ENCODE data around the gene ADARB2.
"Not testable (repeated sequence)": the region's sequence is repeated elsewhere in the genome, so short reads cannot be mapped to it uniquely, and the experiment has no call there.

ADARB2 gene

DNA sequence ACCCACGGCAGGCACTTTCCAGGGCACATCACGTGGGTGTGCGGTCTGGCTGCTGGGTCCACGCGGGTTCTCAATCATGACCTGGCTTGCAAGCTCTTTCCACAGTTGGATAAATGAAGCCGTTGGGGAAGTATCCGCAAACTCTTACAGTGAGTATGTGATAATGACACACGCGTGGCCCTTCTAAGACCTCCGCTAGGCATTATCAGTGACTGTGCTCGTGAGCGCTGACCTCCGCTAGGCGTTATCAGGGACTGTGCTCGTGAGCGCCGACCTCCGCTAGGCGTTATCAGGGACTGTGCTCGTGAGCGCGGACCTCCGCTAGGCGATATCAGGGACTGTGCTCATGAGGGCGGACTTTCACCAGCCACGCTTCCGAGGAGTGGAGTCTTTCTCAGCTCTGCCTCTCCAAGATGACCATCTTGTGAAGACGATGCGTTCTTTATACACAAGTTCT, 574.1 kb downstream of the ADARB2 start:
- no peak overlapping the region for H3K4me3 ChIP-seq (ENCODE audit: low read depth, low read length)
- TF ChIP-seq, protein P1, sequence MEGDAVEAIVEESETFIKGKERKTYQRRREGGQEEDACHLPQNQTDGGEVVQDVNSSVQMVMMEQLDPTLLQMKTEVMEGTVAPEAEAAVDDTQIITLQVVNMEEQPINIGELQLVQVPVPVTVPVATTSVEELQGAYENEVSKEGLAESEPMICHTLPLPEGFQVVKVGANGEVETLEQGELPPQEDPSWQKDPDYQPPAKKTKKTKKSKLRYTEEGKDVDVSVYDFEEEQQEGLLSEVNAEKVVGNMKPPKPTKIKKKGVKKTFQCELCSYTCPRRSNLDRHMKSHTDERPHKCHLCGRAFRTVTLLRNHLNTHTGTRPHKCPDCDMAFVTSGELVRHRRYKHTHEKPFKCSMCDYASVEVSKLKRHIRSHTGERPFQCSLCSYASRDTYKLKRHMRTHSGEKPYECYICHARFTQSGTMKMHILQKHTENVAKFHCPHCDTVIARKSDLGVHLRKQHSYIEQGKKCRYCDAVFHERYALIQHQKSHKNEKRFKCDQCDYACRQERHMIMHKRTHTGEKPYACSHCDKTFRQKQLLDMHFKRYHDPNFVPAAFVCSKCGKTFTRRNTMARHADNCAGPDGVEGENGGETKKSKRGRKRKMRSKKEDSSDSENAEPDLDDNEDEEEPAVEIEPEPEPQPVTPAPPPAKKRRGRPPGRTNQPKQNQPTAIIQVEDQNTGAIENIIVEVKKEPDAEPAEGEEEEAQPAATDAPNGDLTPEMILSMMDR (IDR thresholded peaks at IDR 0.05; ENCODE audit: low read depth, low read length), result no peak

DNA sequence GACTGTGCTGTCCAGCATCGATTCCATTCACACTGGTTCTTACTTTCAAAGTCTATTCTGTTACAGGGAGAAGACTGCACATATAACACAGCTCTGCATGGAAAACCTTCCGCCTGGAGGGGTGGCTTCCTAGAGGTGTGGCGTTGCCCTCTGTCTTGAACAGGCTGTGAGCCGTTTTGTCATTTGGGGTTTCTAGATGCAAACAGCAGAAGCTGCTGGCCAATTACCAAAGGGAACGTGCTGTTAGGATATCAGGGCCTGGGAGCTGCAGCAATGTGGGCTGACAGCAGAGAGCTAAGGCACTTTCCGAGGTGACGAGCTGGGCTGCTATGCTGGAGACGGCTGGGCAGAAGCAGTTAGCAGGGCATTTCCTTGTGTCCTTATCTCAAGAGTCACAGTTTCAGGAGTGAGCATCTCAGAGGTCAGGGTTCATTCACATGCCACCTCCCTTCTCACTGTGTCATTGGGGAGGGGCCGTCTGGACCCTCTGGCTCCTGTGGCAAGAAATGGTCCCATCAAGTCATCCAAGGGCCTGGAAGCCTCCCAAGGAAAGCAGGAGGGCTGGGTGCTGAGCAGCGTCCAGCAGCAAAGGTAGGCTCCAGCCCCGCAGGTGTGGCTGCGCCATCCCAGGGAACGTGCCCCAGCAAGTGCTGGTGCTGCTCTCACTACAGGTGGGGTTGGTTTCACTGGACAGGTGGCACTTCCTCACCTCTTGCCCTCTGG, 574.7 kb downstream of the ADARB2 start:
- TF ChIP-seq, protein P1 (IDR thresholded peaks at IDR 0.05; ENCODE audit: low read depth, low read length), result no peak

DNA sequence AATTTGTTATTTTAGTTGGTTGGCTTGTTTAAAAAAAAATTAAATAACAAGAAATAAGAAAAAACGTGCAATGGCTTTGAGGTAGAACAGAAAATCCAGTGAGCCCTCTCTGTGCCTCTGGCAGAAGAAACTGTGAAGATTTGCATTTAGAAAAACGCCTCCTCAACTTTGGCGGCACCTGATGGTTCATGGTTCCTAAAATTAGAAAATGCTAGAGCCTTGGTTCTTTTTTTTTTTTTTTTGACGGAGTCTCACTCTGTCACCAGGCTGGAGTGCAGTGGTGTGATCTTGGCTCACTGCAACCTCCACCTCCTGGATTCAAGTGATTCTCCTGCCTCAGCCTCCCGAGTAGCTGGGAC, 576.0 kb downstream of the ADARB2 start:
- not testable (repeated sequence) for H3K4me3 ChIP-seq (ENCODE audit: low read depth, low read length)

More for the DNA sequence above, 574.7 kb downstream of the ADARB2 start:
- no peak overlapping the region for H3K4me3 ChIP-seq (ENCODE audit: low read depth, low read length)

DNA sequence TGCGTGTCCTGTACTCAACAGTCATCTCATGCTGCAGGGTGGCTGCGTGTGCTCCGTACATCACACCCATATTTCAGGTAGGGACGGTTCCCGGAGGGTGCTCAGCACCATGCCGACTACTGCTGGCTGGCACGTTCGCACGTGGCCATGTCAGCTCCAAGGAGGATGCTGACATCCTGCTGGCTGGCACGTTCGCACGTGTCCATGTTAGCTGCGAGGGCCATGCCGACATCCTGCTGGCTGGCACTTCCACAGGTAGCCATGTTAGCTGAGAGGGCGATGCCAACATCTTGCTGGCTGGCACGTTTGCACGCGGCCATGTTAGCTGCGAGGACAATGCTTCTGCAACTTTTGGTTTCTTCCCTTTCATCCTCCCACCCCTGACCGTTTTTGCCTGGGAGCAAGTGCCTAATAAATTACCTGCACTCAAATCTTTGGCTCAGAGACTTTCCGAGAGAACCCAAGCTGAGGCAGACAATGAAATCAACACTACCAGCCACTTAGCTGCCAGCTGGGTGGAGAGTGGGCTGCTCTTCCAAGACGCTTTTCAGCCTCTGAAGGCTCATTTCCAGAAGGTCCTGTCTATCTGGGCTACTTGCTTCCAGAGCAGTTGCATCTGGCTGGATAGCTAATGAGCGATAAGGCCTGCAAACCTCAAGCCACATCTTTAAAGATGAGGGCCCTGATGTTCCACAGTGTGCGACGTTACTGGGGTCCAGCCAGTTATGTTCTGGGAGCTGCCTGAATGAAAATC, 576.6 kb downstream of the ADARB2 start:
- H3K4me3 ChIP-seq (ENCODE audit: low read depth, low read length), result no peak overlapping the region
- TF ChIP-seq, protein P1 (IDR thresholded peaks at IDR 0.05; ENCODE audit: low read depth, low read length), result no peak

DNA sequence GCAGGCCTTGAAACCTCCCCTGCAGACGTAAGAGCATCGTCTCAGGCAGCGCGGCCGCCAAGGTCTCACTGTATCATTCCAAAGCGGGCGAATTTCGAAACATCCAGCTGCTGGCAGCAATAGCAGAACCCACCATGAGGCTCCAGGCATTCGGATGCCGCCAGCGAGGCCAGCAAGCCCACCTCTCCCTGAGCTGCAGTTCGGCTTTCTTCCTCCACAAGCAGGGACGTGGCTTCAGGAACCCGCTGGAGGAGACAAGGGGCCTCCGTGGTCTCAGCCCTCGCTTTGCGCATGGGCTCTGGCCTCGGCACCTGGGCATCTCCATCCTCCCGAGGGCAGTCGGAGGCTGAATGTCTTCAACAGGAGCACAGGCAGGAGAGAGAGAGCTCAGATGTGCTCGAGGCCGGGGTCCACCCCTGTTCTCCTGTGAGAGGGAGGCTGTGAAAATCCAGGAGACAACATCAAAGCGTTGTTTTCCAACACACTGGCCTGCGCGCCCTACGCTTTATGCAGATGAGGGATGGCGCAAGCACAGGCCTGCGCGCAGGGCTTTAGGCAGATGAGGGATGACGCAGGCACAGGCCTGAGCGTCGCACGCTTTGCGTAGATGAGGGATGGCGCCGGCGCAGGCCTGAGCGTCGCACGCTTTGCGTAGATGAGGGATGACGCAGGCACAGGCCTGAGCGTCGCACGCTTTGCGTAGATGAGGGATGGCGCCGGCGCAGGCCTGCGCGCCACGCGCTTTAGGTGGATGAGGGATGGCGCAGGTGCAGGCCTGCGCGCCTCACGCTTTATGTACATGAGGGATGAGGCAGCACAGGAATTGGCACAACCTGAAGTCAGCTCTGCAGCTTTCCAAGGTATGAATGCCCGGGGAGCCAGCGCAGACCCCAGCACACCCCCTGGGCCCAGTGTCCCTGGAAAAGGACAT, 577.9 kb downstream of the ADARB2 start:
- H3K4me3 ChIP-seq (ENCODE audit: low read depth, low read length), result no peak overlapping the region
- TF ChIP-seq, protein P1 (IDR thresholded peaks at IDR 0.05; ENCODE audit: low read depth, low read length), result no peak

DNA sequence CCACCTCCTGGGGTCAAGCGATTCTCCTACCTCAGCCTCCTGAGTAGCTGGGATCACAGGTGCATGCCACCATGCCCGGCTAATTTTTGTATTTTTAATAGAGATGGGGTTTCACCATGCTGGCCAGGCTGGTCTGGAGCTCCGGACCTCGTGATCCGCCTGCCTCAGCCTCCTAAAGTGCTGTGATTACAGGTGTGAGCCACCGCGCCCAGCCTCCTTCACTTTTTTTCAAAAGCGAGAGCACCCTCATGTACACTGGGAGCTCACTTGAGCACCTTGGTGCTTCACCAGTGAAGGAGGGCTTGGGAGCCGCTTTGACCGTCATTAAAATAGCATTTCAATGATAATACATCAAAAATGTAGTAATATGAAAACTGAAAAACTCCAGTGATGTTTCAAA, 578.8 kb downstream of the ADARB2 start:
- not testable (repeated sequence) for H3K4me3 ChIP-seq (ENCODE audit: low read depth, low read length)

DNA sequence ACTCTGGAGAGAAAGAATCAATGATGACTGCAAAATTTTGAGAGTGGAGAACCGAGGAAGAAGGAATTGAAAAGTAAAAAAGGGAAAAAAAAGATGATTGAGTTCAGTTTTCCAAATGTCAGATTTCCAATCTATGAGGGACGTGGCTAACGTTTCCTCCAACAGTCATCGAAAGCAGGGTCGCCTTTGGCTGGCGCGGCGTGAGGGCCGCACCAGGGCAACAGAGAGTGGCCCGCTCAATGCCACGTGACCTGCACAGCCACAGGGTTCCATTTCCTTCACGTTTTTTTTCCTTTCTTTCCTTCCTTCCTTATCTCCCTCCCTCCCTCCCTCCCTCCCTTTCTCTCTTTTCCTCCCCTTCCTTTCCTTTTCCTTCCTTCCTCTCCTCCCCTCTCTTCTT, 579.3 kb downstream of the ADARB2 start:
- TF ChIP-seq, protein P1 (IDR thresholded peaks at IDR 0.05; ENCODE audit: low read depth, low read length), result no peak
- no peak overlapping the region for H3K4me3 ChIP-seq (ENCODE audit: low read depth, low read length)

DNA sequence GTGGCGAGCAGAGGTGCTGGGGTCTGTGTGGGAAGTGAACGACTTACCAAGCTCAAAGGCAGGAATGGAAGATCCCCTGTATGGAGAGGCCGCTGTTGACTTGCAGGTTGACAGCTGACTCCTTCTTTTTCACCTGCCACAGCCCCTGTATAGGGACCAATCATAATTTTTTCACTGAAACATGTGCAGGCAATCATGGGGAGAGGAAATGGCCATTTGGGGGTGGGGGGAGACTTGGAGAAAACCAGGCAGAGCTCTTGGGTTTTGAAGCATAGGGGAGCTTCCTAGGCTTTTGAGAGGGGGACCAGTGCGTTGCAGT, 579.8 kb downstream of the ADARB2 start:
- TF ChIP-seq, protein P1 (IDR thresholded peaks at IDR 0.05; ENCODE audit: low read depth, low read length), result no peak

More for the DNA sequence above, 579.8 kb downstream of the ADARB2 start:
- H3K4me3 ChIP-seq (ENCODE audit: low read depth, low read length), result no peak overlapping the region
